Endothelial cell of umbilical vein (primary cell): ENCODE data around the gene MORN5. TPM values are rescaled to one million over a fixed set of nuclear protein-coding genes. Genes with fewer than 3 reads are reported as not detected.

Experiments
- BruUV-seq: library from RNA; stranded (reverse); fragments of 400-500 nt; replicated peaks from 2 replicates; lab custom pipeline; 2021; lab: Mats Ljungman, UMichigan
- CTCF ChIA-PET: fragments of 300-600, 350-600 bp; sonication (Branson Sonifier 250); formaldehyde crosslinking; loops from one replicate; lab custom pipeline; 2021; ENCODE audit warnings: antibody characterized with exemption, inconsistent platforms; lab: Charles Lee
- POLR2A ChIA-PET: fragments of 300-600, 350-600 bp; sonication (Branson Sonifier 250); formaldehyde crosslinking; loops from one replicate; lab custom pipeline; 2021; ENCODE audit warnings: antibody characterized with exemption, inconsistent platforms; lab: Charles Lee
- DNase-seq: peaks from one replicate; pipeline ENCODE4 v3.0.0-alpha.2; 2011; ENCODE audit warnings: low read depth, low spot score
- FAIRE-seq: peaks from 2 replicates; lab custom pipeline; 2011; peaks lifted over from hg19 to GRCh38; lab: Jason Lieb, UNC
- H2AFZ ChIP-seq: 2 replicates; pipeline ENCODE4 v1.6.0; 2012; ENCODE audit warnings: low read depth, low read length, control low read depth, inconsistent platforms
- H3K27ac ChIP-seq: 2 replicates; pipeline ENCODE4 v1.5.1; 2011; ENCODE audit warnings: low read depth, mild to moderate bottlenecking, control low read depth, low read length, moderate library complexity; ENCODE audit not compliant: insufficient read depth
- H3K27me3 ChIP-seq, 2 experiments: 2 replicates each; pipeline versions ENCODE4 v1.6.0 to v1.6.1; 2011; ENCODE audit warnings: low read length in 2 of 2, mixed read lengths in 1 of 2; ENCODE audit not compliant: control insufficient read depth in 2 of 2, insufficient read depth in 2 of 2
- H3K36me3 ChIP-seq, 2 experiments: 2 replicates in 1 of 2; 3 replicates in 1 of 2; pipeline ENCODE4 v1.5.1; 2011; ENCODE audit warnings: low read length in 2 of 2, mild to moderate bottlenecking in 1 of 2, moderate library complexity in 1 of 2; ENCODE audit not compliant: control insufficient read depth in 2 of 2, insufficient read depth in 2 of 2; ENCODE audit errors: extremely low read depth in 1 of 2
- H3K4me1 ChIP-seq: 3 replicates; pipeline ENCODE4 v1.5.1; 2011; ENCODE audit warnings: mild to moderate bottlenecking, low read length; ENCODE audit not compliant: control insufficient read depth, insufficient read depth; ENCODE audit errors: extremely low read depth
- H3K4me2 ChIP-seq: 2 replicates; pipeline ENCODE4 v1.6.1; 2011; ENCODE audit warnings: low read length, control low read depth, mixed read lengths; ENCODE audit not compliant: insufficient read depth
- H3K4me3 ChIP-seq, 3 experiments: fragments of 200-600 bp in 1 of 3; sonication (generic), shearing (Covaris generic) in 1 of 3; replicated peaks in 1 of 3; 2 replicates each; pipeline ENCODE4 v1.5.1; 2011 to 2016; ENCODE audit warnings: control low read depth in 3 of 3, low read length in 3 of 3, mild to moderate bottlenecking in 2 of 3, inconsistent platforms in 1 of 3, low read depth in 1 of 3, moderate library complexity in 1 of 3; ENCODE audit not compliant: insufficient read depth in 1 of 3
- H3K79me2 ChIP-seq: 2 replicates; pipeline ENCODE4 v1.6.0; 2012; ENCODE audit warnings: low read length, inconsistent platforms; ENCODE audit not compliant: control insufficient read depth, insufficient read depth
- H3K9ac ChIP-seq: replicated peaks from 2 replicates; pipeline ENCODE3; 2011; ENCODE audit warnings: low read length, control low read depth; ENCODE audit not compliant: insufficient read depth; ENCODE audit errors: extremely low read depth
- H3K9me1 ChIP-seq: replicated peaks from 3 replicates; pipeline ENCODE4 v1.6.0; 2011; ENCODE audit warnings: mild to moderate bottlenecking, low read length; ENCODE audit not compliant: control insufficient read depth, insufficient read depth; ENCODE audit errors: extremely low read depth
- H3K9me3 ChIP-seq: replicated peaks from 2 replicates; pipeline ENCODE4 v1.5.1; 2012; ENCODE audit warnings: low read length, inconsistent platforms; ENCODE audit not compliant: control insufficient read depth, insufficient read depth
- H4K20me1 ChIP-seq: replicated peaks from 2 replicates; pipeline ENCODE3; 2011; ENCODE audit warnings: mild to moderate bottlenecking, low read length; ENCODE audit not compliant: control insufficient read depth, insufficient read depth; ENCODE audit errors: extremely low read depth
- CTCF ChIP-seq, 2 donors: IDR thresholded peaks; 1 replicate in 1 of 2; 2 replicates in 1 of 2; pipeline ENCODE4 v1.5.1; 2011; ENCODE audit warnings: low read length in 2 of 2, mild to moderate bottlenecking in 2 of 2, moderate library complexity in 2 of 2, control low read depth in 1 of 2, inconsistent platforms in 1 of 2, low read depth in 1 of 2; ENCODE audit not compliant: insufficient read depth in 1 of 2; ENCODE audit errors: extremely low read depth in 1 of 2
- EZH2 ChIP-seq: IDR thresholded peaks from 2 replicates; pipeline ENCODE4 v1.6.1; 2012; ENCODE audit warnings: borderline replicate concordance, low read depth, mild to moderate bottlenecking, moderate library complexity, low read length, inconsistent platforms; ENCODE audit not compliant: severe bottlenecking
- GATA2 ChIP-seq: IDR thresholded peaks from 2 replicates; pipeline ENCODE4 v1.7.0; 2011; ENCODE audit warnings: low read depth, mild to moderate bottlenecking, moderate library complexity, mixed read lengths, low read length; ENCODE audit not compliant: insufficient read length, insufficient read depth
- MAX ChIP-seq: IDR thresholded peaks from 2 replicates; pipeline ENCODE4 v1.6.1; 2011; ENCODE audit not compliant: insufficient read depth, insufficient read length
- POLR2A ChIP-seq: IDR thresholded peaks from 2 replicates; pipeline ENCODE4 v1.6.1; 2012; ENCODE audit warnings: low read depth, mild to moderate bottlenecking, control low read depth, low read length
- dilution Hi-C: fragments of 300-500 bp; cut with MboI; formaldehyde crosslinking; loops from one replicate; pipeline ENCODE4 v1.15.0; 2019; ENCODE audit warnings: low sequenced_read_pairs; ENCODE audit not compliant: extremely low pct_ligation_motif_present
- intact Hi-C: fragments of 100-400 bp; cut with micrococcal nuclease; formaldehyde crosslinking; loops from one replicate; pipeline ENCODE4 v1.10.0; 2022
- polyA plus RNA-seq, 4 experiments: library from polyadenylated mRNA; depleted of rRNA in 3 of 4; stranded (reverse) in 3 of 4; unstranded in 1 of 4; fragments of >200 nt; gene quantifications; 2 replicates each; pipeline versions ENCODE4 v1.2.1 to v1.2.3, GENCODE V29; 2011 to 2012; ENCODE audit warnings: missing spikeins in 1 of 4
- total RNA-seq: library from RNA; stranded (reverse); gene quantifications from 2 replicates; pipeline ENCODE4 v1.2.3, GENCODE V29; 2021

The MORN5 gene
- total and polyA plus RNA-seq, 2 donors (not counting 3 experiments of a cell fraction or from before 2014, with no cell fraction given), result not detected

- FAIRE-seq (no peak), DNase-seq (no peak)
- dilution Hi-C loops (no loop called here), intact Hi-C loops (no loop called here)
- H3K4me2 ChIP-seq, result no peak overlapping the region
- H3K4me1 ChIP-seq, result peaks cover 9% of the 10 kb centered on the region
- H3K9ac ChIP-seq, result no peak overlapping the region
- no peaks in the 10 kb centered on the region for H3K36me3 ChIP-seq
- H2AFZ ChIP-seq, result no peak overlapping the region
- H3K79me2 ChIP-seq, result no peaks in the 10 kb centered on the region
- H3K4me3 ChIP-seq, result no peak overlapping the region
- H3K27me3 ChIP-seq, result peaks cover 19 to 34% of the 10 kb centered on the region in 2 experiments
- no TSS peak for BruUV-seq
- H4K20me1 ChIP-seq, result no peaks in the 10 kb centered on the region
- CTCF ChIA-PET, result interaction anchor here (1.0 kb wide), 1 partner anchor 16 kb away, joined by 3 read pairs; no protein-coding TSS in a partner anchor
- POLR2A ChIA-PET, result no interaction called here
- TF ChIP-seq GATA2, result no peak
- TF ChIP-seq CTCF (IDR thresholded peaks at IDR 0.05; ENCODE audit: extremely low read depth in 1 of 2, insufficient read depth in 1 of 2, low read depth in 1 of 2, low read length in 2 of 2), result no peak
- no peaks in the 10 kb centered on the region for H3K9me1 ChIP-seq
- no peaks in the 10 kb centered on the region for H3K9me3 ChIP-seq
- no peak overlapping the region for H3K27ac ChIP-seq
Measured at GRCh38 chr9:122216798-122217418, 57.2 kb downstream of the MORN5 start.

GRCh38 chr9:122217640-122218039, 57.9 kb downstream of the MORN5 start:
- FAIRE-seq (no peak), DNase-seq (no peak)
- peaks cover 9% of the 10 kb centered on the region for H3K4me1 ChIP-seq
- ChIA-PET CTCF (no interaction called here), POLR2A (no interaction called here)
- dilution Hi-C loops (no loop called here), intact Hi-C loops (no loop called here)
- no peak overlapping the region for H3K27ac ChIP-seq
- H2AFZ ChIP-seq, result no peak overlapping the region
- no peaks in the 10 kb centered on the region for H3K79me2 ChIP-seq
- H3K36me3 ChIP-seq, result no peaks in the 10 kb centered on the region
- BruUV-seq, result no TSS peak
- no peak overlapping the region for H3K9ac ChIP-seq
- H3K4me3 ChIP-seq, result no peak overlapping the region
- H3K27me3 ChIP-seq, result peaks cover 19 to 27% of the 10 kb centered on the region in 2 experiments
- no peak overlapping the region for H3K4me2 ChIP-seq
- TF ChIP-seq POLR2A (no peak), MAX (no peak), GATA2 (no peak), EZH2 (no peak)
- H3K9me3 ChIP-seq, result no peaks in the 10 kb centered on the region
- H3K9me1 ChIP-seq, result no peaks in the 10 kb centered on the region
- H4K20me1 ChIP-seq, result no peaks in the 10 kb centered on the region
